ENCODE measurements around the gene TPI1.

Gene TPI1

GRCh38 chr12:6827982-6828780 lies 39.1 kb upstream of the TPI1 start, which contains the start of gene P3H3:
TSS of gene P3H3 (plus strand) at chr12:6828407. CDS start at chr12:6828441, 34 bp downstream.
- in situ Hi-C loops (cut with MboI; ENCODE audit: low sequenced_read_pairs): loop anchor here (10.0 kb wide), 1 partner anchor 213 kb away; no protein-coding TSS in a partner anchor

- in situ Hi-C loops (cut with MboI; ENCODE audit: low sequenced_read_pairs): loop anchor here (10.0 kb wide), 1 partner anchor 214 kb away; no protein-coding TSS in a partner anchor
Measured at GRCh38 chr12:6828781-6829535, 38.4 kb upstream of the TPI1 start.

GRCh38 chr12:6829536-6830220 lies 37.7 kb upstream of the TPI1 start:
- in situ Hi-C loops (cut with MboI; ENCODE audit: low sequenced_read_pairs): loop anchor here (10.0 kb wide), 1 partner anchor 215 kb away; no protein-coding TSS in a partner anchor

GRCh38 chr12:6830286-6830890 lies 36.9 kb upstream of the TPI1 start:
- in situ Hi-C loops (cut with MboI; ENCODE audit: low sequenced_read_pairs): no loop called here

- in situ Hi-C loops (cut with MboI; ENCODE audit: low sequenced_read_pairs): no loop called here
Measured at GRCh38 chr12:6830999-6831398, 36.3 kb upstream of the TPI1 start.

- in situ Hi-C loops (cut with MboI; ENCODE audit: low sequenced_read_pairs): no loop called here
Measured at GRCh38 chr12:6831450-6831995, 35.8 kb upstream of the TPI1 start.

- in situ Hi-C loops (cut with MboI; ENCODE audit: low sequenced_read_pairs): no loop called here
Measured at GRCh38 chr12:6832125-6832524, 35.2 kb upstream of the TPI1 start.

- in situ Hi-C loops (cut with MboI; ENCODE audit: low sequenced_read_pairs): no loop called here
Measured at GRCh38 chr12:6833189-6833890, 34.0 kb upstream of the TPI1 start.

- in situ Hi-C loops (cut with MboI; ENCODE audit: low sequenced_read_pairs): no loop called here
Measured at GRCh38 chr12:6834254-6834653, 33.1 kb upstream of the TPI1 start.

GRCh38 chr12:6834873-6835272 lies 32.5 kb upstream of the TPI1 start:
- in situ Hi-C loops (cut with MboI; ENCODE audit: low sequenced_read_pairs): no loop called here

GRCh38 chr12:6836851-6837250 lies 30.5 kb upstream of the TPI1 start:
- in situ Hi-C loops (cut with MboI; ENCODE audit: low sequenced_read_pairs): no loop called here

GRCh38 chr12:6837370-6838060 lies 29.8 kb upstream of the TPI1 start:
- in situ Hi-C loops (cut with MboI; ENCODE audit: low sequenced_read_pairs): no loop called here

- in situ Hi-C loops (cut with MboI; ENCODE audit: low sequenced_read_pairs): no loop called here
Measured at GRCh38 chr12:6838854-6839253, 28.5 kb upstream of the TPI1 start.

GRCh38 chr12:6839482-6840201 lies 27.7 kb upstream of the TPI1 start:
- in situ Hi-C loops (cut with MboI; ENCODE audit: low sequenced_read_pairs): no loop called here

GRCh38 chr12:6840330-6840729 lies 27.0 kb upstream of the TPI1 start:
- in situ Hi-C loops (cut with MboI; ENCODE audit: low sequenced_read_pairs): no loop called here

- in situ Hi-C loops (cut with MboI; ENCODE audit: low sequenced_read_pairs): no loop called here
Measured at GRCh38 chr12:6840761-6841515, 26.4 kb upstream of the TPI1 start, which contains the start of gene GNB3. TSS of gene GNB3 (plus strand) at chr12:6840925. CDS start at chr12:6841288, 363 bp downstream.

- in situ Hi-C loops (cut with MboI; ENCODE audit: low sequenced_read_pairs): no loop called here
Measured at GRCh38 chr12:6842075-6842474, 25.3 kb upstream of the TPI1 start.
